GM23338 (cell line): ENCODE results near the gene LRRFIP1. TPM values are rescaled to one million over a fixed set of nuclear protein-coding genes. Genes with fewer than 3 reads are reported as not detected.

ENCODE experiments used
- EZH2 ChIP-seq: fragments of 200-600 bp; sonication (generic); IDR thresholded peaks from one replicate; pipeline ENCODE4 v1.8.0; 2017; ENCODE audit warnings: antibody characterized with exemption, mild to moderate bottlenecking, low read depth; ENCODE audit not compliant: unreplicated experiment
- polyA plus RNA-seq: library from polyadenylated mRNA; unstranded; fragments of >200 nt; fragmentation: Nextera tagmentation; extraction: Ambion mirVana; gene quantifications from 2 replicates; pipeline ENCODE4 v1.2.1, GENCODE V29; 2016
- total RNA-seq: library from RNA; depleted of rRNA; stranded (reverse); fragments of >200 nt; shearing (Covaris generic); gene quantifications from 2 replicates; pipeline ENCODE4 v1.2.3, GENCODE V29; 2014; rRNA removed
- TF ChIP-seq, protein P1 (sequence below): IDR thresholded peaks from one replicate; pipeline ENCODE4 v1.6.1; 2018; ENCODE audit warnings: antibody characterized with exemption; ENCODE audit not compliant: unreplicated experiment

The LRRFIP1 gene
- total and polyA plus RNA-seq, 2 experiments from 2014 or later, result 59.6 to 178 TPM

GRCh38 chr2:237827421-237827987 lies 200.1 kb downstream of the LRRFIP1 start (continued):
- TF ChIP-seq, protein P1, sequence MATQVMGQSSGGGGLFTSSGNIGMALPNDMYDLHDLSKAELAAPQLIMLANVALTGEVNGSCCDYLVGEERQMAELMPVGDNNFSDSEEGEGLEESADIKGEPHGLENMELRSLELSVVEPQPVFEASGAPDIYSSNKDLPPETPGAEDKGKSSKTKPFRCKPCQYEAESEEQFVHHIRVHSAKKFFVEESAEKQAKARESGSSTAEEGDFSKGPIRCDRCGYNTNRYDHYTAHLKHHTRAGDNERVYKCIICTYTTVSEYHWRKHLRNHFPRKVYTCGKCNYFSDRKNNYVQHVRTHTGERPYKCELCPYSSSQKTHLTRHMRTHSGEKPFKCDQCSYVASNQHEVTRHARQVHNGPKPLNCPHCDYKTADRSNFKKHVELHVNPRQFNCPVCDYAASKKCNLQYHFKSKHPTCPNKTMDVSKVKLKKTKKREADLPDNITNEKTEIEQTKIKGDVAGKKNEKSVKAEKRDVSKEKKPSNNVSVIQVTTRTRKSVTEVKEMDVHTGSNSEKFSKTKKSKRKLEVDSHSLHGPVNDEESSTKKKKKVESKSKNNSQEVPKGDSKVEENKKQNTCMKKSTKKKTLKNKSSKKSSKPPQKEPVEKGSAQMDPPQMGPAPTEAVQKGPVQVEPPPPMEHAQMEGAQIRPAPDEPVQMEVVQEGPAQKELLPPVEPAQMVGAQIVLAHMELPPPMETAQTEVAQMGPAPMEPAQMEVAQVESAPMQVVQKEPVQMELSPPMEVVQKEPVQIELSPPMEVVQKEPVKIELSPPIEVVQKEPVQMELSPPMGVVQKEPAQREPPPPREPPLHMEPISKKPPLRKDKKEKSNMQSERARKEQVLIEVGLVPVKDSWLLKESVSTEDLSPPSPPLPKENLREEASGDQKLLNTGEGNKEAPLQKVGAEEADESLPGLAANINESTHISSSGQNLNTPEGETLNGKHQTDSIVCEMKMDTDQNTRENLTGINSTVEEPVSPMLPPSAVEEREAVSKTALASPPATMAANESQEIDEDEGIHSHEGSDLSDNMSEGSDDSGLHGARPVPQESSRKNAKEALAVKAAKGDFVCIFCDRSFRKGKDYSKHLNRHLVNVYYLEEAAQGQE, result no peak
- TF ChIP-seq EZH2, result no peak

Other genes starting within 250 kb of the LRRFIP1 start
- gene COL6A3, start 213.4 kb upstream of the LRRFIP1 start, total RNA-seq, result 7.3 and 8.7 TPM in 2 replicates
- 1.2 TPM in 2 replicates for gene COL6A3, start 213.4 kb upstream of the LRRFIP1 start, polyA plus RNA-seq
- 15.7 and 16.5 TPM in 2 replicates for gene MLPH, start 140.3 kb upstream of the LRRFIP1 start, total RNA-seq
- gene MLPH, start 140.3 kb upstream of the LRRFIP1 start, polyA plus RNA-seq, result 13.6 and 14.7 TPM in 2 replicates
- not detected in 2 replicates for gene PRLH, start 61.0 kb upstream of the LRRFIP1 start, total RNA-seq
- not detected in 2 replicates for gene PRLH, start 61.0 kb upstream of the LRRFIP1 start, polyA plus RNA-seq
- 21.4 and 26.9 TPM in 2 replicates for gene RAB17, start 36.9 kb upstream of the LRRFIP1 start, total RNA-seq
- gene RAB17, start 36.9 kb upstream of the LRRFIP1 start, polyA plus RNA-seq, result 17.4 and 22.4 TPM in 2 replicates
- 0.19 and 0.87 TPM in 2 replicates for gene RBM44, start 171.2 kb downstream of the LRRFIP1 start, total RNA-seq
- gene RBM44, start 171.2 kb downstream of the LRRFIP1 start, polyA plus RNA-seq, result 0.21 and 0.29 TPM in 2 replicates
- gene RAMP1, start 232.0 kb downstream of the LRRFIP1 start, total RNA-seq, result 2.7 and 3.3 TPM in 2 replicates
- gene RAMP1, start 232.0 kb downstream of the LRRFIP1 start, polyA plus RNA-seq, result 1.7 and 1.8 TPM in 2 replicates